ENCODE data around the gene SNX6. TPM values are rescaled to one million over a fixed set of nuclear protein-coding genes. Genes with fewer than 3 reads are reported as not detected.
"Not testable (repeated sequence)": the region's sequence is repeated elsewhere in the genome, so short reads cannot be mapped to it uniquely, and the experiment has no call there.

The SNX6 gene
- polyA plus RNA-seq, 1 experiment: 59.7 TPM

GRCh38 chr14:34569750-34570149 lies 60.2 kb downstream of the SNX6 start:
- Histone ChIP-seq H3K27me3 (ENCODE audit: control insufficient read depth, insufficient read depth, low read length) (no peaks in the 10 kb centered on the region), H3K36me3 (ENCODE audit: control insufficient read depth, insufficient read depth, low read length) (peaks cover 14% of the 10 kb centered on the region), H3K4me3 (ENCODE audit: low read depth, low read length) (no peak overlapping the region)
- TF ChIP-seq CTCF (IDR thresholded peaks at IDR 0.05; ENCODE audit: insufficient read depth, low read depth, low read length): no peak
- POLR2A ChIA-PET: no interaction called here
- no peak for DNase-seq (ENCODE audit: low read depth)
- CTCF ChIA-PET: no interaction called here

- ChIA-PET POLR2A (interaction anchor here (0.6 kb wide), 1 partner anchor 428 kb away, joined by 4 read pairs; no protein-coding TSS in a partner anchor), CTCF (interaction anchor here (0.6 kb wide), 1 partner anchor 122 kb away, joined by 3 read pairs; no protein-coding TSS in a partner anchor)
- no peak for TF ChIP-seq CTCF (IDR thresholded peaks at IDR 0.05; ENCODE audit: insufficient read depth, low read depth, low read length)
- H3K4me3 ChIP-seq (ENCODE audit: low read depth, low read length): no peak overlapping the region
- no peaks in the 10 kb centered on the region for H3K27me3 ChIP-seq (ENCODE audit: control insufficient read depth, insufficient read depth, low read length)
- peaks cover 16% of the 10 kb centered on the region for H3K36me3 ChIP-seq (ENCODE audit: control insufficient read depth, insufficient read depth, low read length)
- DNase-seq (ENCODE audit: low read depth): no peak
These were observed 61.1 kb downstream of the SNX6 start for GRCh38 chr14:34568803-34569202.

DNA sequence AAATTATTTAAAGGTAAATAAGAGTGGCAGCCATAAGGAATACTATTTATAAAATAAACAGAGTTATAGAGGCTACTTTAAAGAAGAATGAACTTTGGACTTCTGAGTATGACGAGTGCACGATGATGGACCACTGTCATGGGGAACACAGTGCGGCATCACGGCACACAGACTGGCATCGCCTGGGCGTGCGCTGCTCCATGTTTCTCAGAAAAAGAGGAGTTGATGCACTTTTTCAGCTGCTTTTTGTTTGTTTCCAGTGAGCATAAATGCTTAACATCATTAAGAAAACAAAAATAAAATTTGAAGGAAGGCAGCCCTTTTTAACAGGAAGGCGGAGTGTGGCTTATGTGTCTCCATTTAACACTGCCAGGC lies 67.2 kb downstream of the SNX6 start:
- no peak overlapping the region for H3K4me3 ChIP-seq (ENCODE audit: low read depth, low read length)
- DNase-seq (ENCODE audit: low read depth): no peak
- TF ChIP-seq CTCF (IDR thresholded peaks at IDR 0.05; ENCODE audit: insufficient read depth, low read depth, low read length): no peak
- H3K36me3 ChIP-seq (ENCODE audit: control insufficient read depth, insufficient read depth, low read length): peaks cover 8% of the 10 kb centered on the region
- POLR2A ChIA-PET: no interaction called here
- CTCF ChIA-PET: no interaction called here
- H3K27me3 ChIP-seq (ENCODE audit: control insufficient read depth, insufficient read depth, low read length): no peaks in the 10 kb centered on the region

GRCh38 chr14:34562037-34562775 lies 67.7 kb downstream of the SNX6 start:
- H3K4me3 ChIP-seq (ENCODE audit: low read depth, low read length); CTCF ChIA-PET; DNase-seq (ENCODE audit: low read depth); POLR2A ChIA-PET; H3K27me3 ChIP-seq (ENCODE audit: control insufficient read depth, insufficient read depth, low read length); H3K36me3 ChIP-seq (ENCODE audit: control insufficient read depth, insufficient read depth, low read length): not testable (repeated sequence)

DNA sequence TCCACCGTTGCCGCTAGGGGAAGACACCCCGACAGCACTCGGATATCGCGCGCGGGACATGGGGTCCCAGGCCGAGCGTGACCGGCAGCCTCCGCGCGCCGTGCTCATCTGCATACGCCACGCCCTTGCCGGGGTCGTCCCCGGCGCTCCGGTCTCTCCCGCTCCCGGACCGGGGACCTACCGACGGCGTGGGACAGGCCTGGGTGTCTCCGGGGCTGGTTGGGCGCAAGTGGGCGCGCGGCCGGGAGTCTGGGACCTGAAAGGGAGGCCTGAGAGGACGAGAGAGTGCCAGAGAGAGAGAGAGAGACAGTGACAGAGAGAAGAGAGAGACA lies 73.5 kb downstream of the SNX6 start:
- H3K4me3 ChIP-seq (ENCODE audit: low read depth, low read length); POLR2A ChIA-PET; H3K27me3 ChIP-seq (ENCODE audit: control insufficient read depth, insufficient read depth, low read length); H3K36me3 ChIP-seq (ENCODE audit: control insufficient read depth, insufficient read depth, low read length); CTCF ChIA-PET; DNase-seq (ENCODE audit: low read depth): not testable (repeated sequence)

DNA sequence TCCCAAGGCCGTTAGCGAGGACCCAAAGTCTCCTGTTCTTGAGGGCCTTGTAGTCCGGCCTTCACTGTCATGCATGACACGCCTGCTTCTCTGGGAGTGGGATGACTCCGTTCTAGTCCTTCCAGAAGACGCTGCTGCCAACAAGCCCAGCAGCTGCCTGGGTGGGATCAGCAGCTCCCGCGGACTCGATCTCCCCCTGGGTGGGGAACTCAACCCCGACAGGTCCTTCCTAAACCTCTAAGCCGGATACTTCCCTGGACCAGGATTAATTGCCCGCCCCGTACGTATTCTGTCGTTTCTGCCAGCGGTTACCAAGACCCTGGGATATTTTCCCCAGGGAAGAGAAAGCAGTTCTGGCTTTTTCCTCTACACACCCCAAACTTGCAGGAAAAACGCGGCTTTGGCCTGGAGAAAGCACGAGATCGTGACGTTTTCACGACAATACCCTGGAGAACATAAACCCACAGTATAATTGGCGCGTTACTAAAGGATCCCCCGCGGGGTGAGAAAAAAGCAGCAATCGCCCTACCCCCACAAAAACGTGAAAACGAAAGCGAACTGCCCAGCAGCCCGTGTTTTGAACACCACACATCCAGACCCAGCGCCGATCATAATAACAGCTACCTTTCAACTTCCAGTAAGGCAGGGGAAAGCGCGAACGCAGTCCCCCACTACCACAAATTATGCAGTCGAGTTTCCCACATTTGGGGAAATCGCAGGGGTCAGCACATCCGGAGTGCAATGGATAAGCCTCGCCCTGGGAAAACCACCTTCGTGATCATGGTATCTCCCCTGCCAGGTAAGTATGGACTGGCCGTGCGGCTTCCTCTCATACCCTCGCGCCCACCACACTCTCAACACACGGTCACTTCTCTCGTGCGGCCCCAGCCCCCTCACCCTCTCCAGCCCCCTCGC lies 74.1 kb downstream of the SNX6 start:
- H3K36me3 ChIP-seq (ENCODE audit: control insufficient read depth, insufficient read depth, low read length); POLR2A ChIA-PET; H3K4me3 ChIP-seq (ENCODE audit: low read depth, low read length); H3K27me3 ChIP-seq (ENCODE audit: control insufficient read depth, insufficient read depth, low read length); DNase-seq (ENCODE audit: low read depth); CTCF ChIA-PET: not testable (repeated sequence)
